H1 (cell line): ENCODE data around the gene METTL21C. TPM values are rescaled to one million over a fixed set of nuclear protein-coding genes. Genes with fewer than 3 reads are reported as not detected.

Source experiments
- CTCF ChIA-PET: fragments of 300-600 bp; sonication (Branson Sonifier 250); formaldehyde crosslinking; loops from one replicate; lab custom pipeline; 2021; ENCODE audit not compliant: partially characterized antibody; lab: Charles Lee
- POLR2A ChIA-PET: fragments of 300-600 bp; sonication (Branson Sonifier 250); formaldehyde crosslinking; loops from one replicate; lab custom pipeline; 2021; ENCODE audit warnings: inconsistent platforms; ENCODE audit not compliant: partially characterized antibody; lab: Charles Lee
- DNase-seq, 2 experiments: peaks; one replicate each; pipeline versions ENCODE4 v3.0.0 to v3.0.0-alpha.2; 2010 to 2022; ENCODE audit warnings: low spot score in 2 of 2, low read depth in 1 of 2, mixed read lengths in 1 of 2
- FAIRE-seq: peaks from 2 replicates; lab custom pipeline; 2011; peaks lifted over from hg19 to GRCh38; lab: Jason Lieb, UNC
- H2AFZ ChIP-seq: 2 replicates; pipeline ENCODE4 v1.8.1; 2012; ENCODE audit warnings: low read length, inconsistent platforms
- H2AK5ac ChIP-seq: 2 replicates; pipeline ENCODE4 v1.6.1; 2013; ENCODE audit warnings: low read depth, low read length
- H2BK120ac ChIP-seq: replicated peaks from 2 replicates; pipeline ENCODE3; 2013; ENCODE audit warnings: low read depth, low read length, inconsistent platforms
- H2BK12ac ChIP-seq: 2 replicates; pipeline ENCODE4 v1.6.1; 2013; ENCODE audit warnings: low read depth, low read length
- H2BK15ac ChIP-seq: 2 replicates; pipeline ENCODE4 v1.6.1; 2013; ENCODE audit warnings: low read length
- H2BK20ac ChIP-seq: 2 replicates; pipeline ENCODE4 v1.6.1; 2013; ENCODE audit warnings: low read length
- H2BK5ac ChIP-seq: 2 replicates; pipeline ENCODE4 v1.6.1; 2013; ENCODE audit warnings: low read depth, low read length
- H3K14ac ChIP-seq: 2 replicates; pipeline ENCODE4 v1.6.1; 2013; ENCODE audit warnings: inconsistent platforms; ENCODE audit not compliant: insufficient read length
- H3K18ac ChIP-seq: 2 replicates; pipeline ENCODE4 v1.6.1; 2013; ENCODE audit warnings: low read length; ENCODE audit errors: extremely low read depth
- H3K23ac ChIP-seq: 2 replicates; pipeline ENCODE4 v1.6.1; 2013; ENCODE audit warnings: inconsistent platforms; ENCODE audit not compliant: insufficient read length
- H3K23me2 ChIP-seq: 2 replicates; pipeline ENCODE4 v1.6.1; 2013; ENCODE audit warnings: low read depth, low read length
- H3K27ac ChIP-seq: 2 replicates; pipeline ENCODE4 v1.6.1; 2011; ENCODE audit warnings: low read depth, low read length, inconsistent platforms
- H3K27me3 ChIP-seq, 4 experiments: replicated peaks in 1 of 4; 1 replicate in 1 of 4; 2 replicates in 3 of 4; pipeline versions ENCODE4 v1.6.1 to v1.8.1; 2011 to 2013; ENCODE audit warnings: low read length in 3 of 4, mild to moderate bottlenecking in 3 of 4, inconsistent platforms in 2 of 4, mixed read lengths in 2 of 4, moderate library complexity in 1 of 4; ENCODE audit not compliant: control insufficient read depth in 3 of 4, insufficient read depth in 3 of 4; ENCODE audit errors: extremely low read depth in 1 of 4
- H3K36me3 ChIP-seq, 4 experiments: 2 replicates each; pipeline versions ENCODE4 v1.6.1 to v1.8.1; 2011 to 2013; ENCODE audit warnings: mild to moderate bottlenecking in 4 of 4, low read length in 3 of 4, moderate library complexity in 2 of 4, control low read depth in 1 of 4, inconsistent platforms in 1 of 4; ENCODE audit not compliant: insufficient read depth in 4 of 4, control insufficient read depth in 2 of 4
- H3K4ac ChIP-seq: replicated peaks from 2 replicates; pipeline ENCODE3; 2013; ENCODE audit warnings: low read length, low read depth, mixed read lengths, inconsistent platforms; ENCODE audit not compliant: insufficient read length
- H3K4me1 ChIP-seq, 4 experiments: replicated peaks in 1 of 4; 1 replicate in 1 of 4; 2 replicates in 3 of 4; pipeline versions ENCODE4 v1.6.1 to v1.8.1; 2011 to 2013; ENCODE audit warnings: low read length in 3 of 4, inconsistent platforms in 2 of 4, mixed read lengths in 1 of 4; ENCODE audit not compliant: insufficient read depth in 4 of 4, control insufficient read depth in 3 of 4
- H3K4me2 ChIP-seq, 2 experiments: 2 replicates each; pipeline versions ENCODE4 v1.6.1 to v1.8.1; 2011 to 2013; ENCODE audit warnings: low read depth in 2 of 2, low read length in 2 of 2, control low read depth in 1 of 2, inconsistent platforms in 1 of 2, mild to moderate bottlenecking in 1 of 2; ENCODE audit not compliant: insufficient read depth in 1 of 2
- H3K4me3 ChIP-seq, 4 experiments: fragments of 200-600, 300-600 bp in 1 of 4; sonication (generic), shearing (Covaris generic), sonication (Bioruptor Twin) in 1 of 4; 2 replicates each; pipeline versions ENCODE4 v1.5.1 to v1.8.1; 2011 to 2016; ENCODE audit warnings: low read length in 4 of 4, low read depth in 3 of 4, control low read depth in 2 of 4, inconsistent platforms in 2 of 4, mild to moderate bottlenecking in 2 of 4, mixed read lengths in 1 of 4, moderate library complexity in 1 of 4; ENCODE audit not compliant: insufficient read depth in 2 of 4; ENCODE audit errors: extremely low read depth in 1 of 4
- H3K56ac ChIP-seq: replicated peaks from 2 replicates; pipeline ENCODE3; 2013; ENCODE audit warnings: low read depth, mild to moderate bottlenecking, mixed read lengths, low read length, inconsistent platforms; ENCODE audit not compliant: insufficient read length
- H3K79me1 ChIP-seq: 2 replicates; pipeline ENCODE4 v1.6.1; 2013; ENCODE audit warnings: low read depth, low read length, control low read depth
- H3K79me2 ChIP-seq, 2 experiments: 2 replicates each; pipeline versions ENCODE4 v1.6.1 to v1.8.1; 2012 to 2013; ENCODE audit warnings: low read length in 2 of 2, mild to moderate bottlenecking in 2 of 2, inconsistent platforms in 1 of 2; ENCODE audit not compliant: insufficient read depth in 2 of 2, control insufficient read depth in 1 of 2
- H3K9ac ChIP-seq, 4 experiments: replicated peaks in 1 of 4; 1 replicate in 1 of 4; 2 replicates in 3 of 4; pipeline versions ENCODE4 v1.6.1 to v1.8.1; 2011 to 2013; ENCODE audit warnings: low read depth in 3 of 4, low read length in 3 of 4, control low read depth in 2 of 4, mild to moderate bottlenecking in 2 of 4, moderate library complexity in 2 of 4, inconsistent platforms in 1 of 4; ENCODE audit errors: extremely low read depth in 1 of 4
- H3K9me3 ChIP-seq, 2 experiments: 2 replicates each; pipeline versions ENCODE4 v1.6.1 to v1.8.1; 2012 to 2013; ENCODE audit warnings: mild to moderate bottlenecking in 2 of 2, moderate library complexity in 2 of 2, control low read depth in 1 of 2, inconsistent platforms in 1 of 2, low read depth in 1 of 2, low read length in 1 of 2, mixed read lengths in 1 of 2; ENCODE audit not compliant: insufficient read depth in 2 of 2
- H4K20me1 ChIP-seq, 2 experiments: replicated peaks in 1 of 2; 2 replicates each; pipeline versions ENCODE3 to v1.8.1; 2011 to 2013; ENCODE audit warnings: inconsistent platforms in 2 of 2, low read length in 2 of 2, mild to moderate bottlenecking in 1 of 2; ENCODE audit not compliant: insufficient read depth in 2 of 2, control insufficient read depth in 1 of 2
- H4K5ac ChIP-seq: 2 replicates; pipeline ENCODE4 v1.6.1; 2013; ENCODE audit warnings: low read length, low read depth, mixed read lengths, inconsistent platforms; ENCODE audit not compliant: insufficient read length
- H4K8ac ChIP-seq: 2 replicates; pipeline ENCODE4 v1.8.0; 2013; ENCODE audit warnings: mild to moderate bottlenecking, moderate library complexity, low read length, inconsistent platforms; ENCODE audit not compliant: insufficient read depth; ENCODE audit errors: extremely low read depth
- H4K91ac ChIP-seq: replicated peaks from 2 replicates; pipeline ENCODE3; 2013; ENCODE audit warnings: low read length, mixed read lengths, inconsistent platforms; ENCODE audit not compliant: insufficient read length
- SRF ChIP-seq: IDR thresholded peaks from 2 replicates; pipeline ENCODE4 v1.6.1; 2011; ENCODE audit warnings: mild to moderate bottlenecking, low read depth, low read length, moderate library complexity
- WGBS, 2 experiments: shearing (Covaris generic) in 1 of 2; methylation state at CpG; one replicate each; pipeline versions ENCODE4 v1.1.6 to v1.1.7; 2013 to 2015; ENCODE audit warnings: low lambda C conversion rate in 2 of 2, mixed read lengths in 2 of 2, inconsistent platforms in 1 of 2, low coverage in 1 of 2, missing lambda C conversion rate in 1 of 2; ENCODE audit not compliant: insufficient replicate concordance in 2 of 2, insufficient coverage in 1 of 2, insufficient read length in 1 of 2; ENCODE audit errors: extremely low coverage in 1 of 2, missing lambda C conversion rate in 1 of 2; 5-methylcytosine and 5-hydroxymethylcytosine counted together
- polyA plus RNA-seq, 7 experiments: library from polyadenylated mRNA; depleted of rRNA in 3 of 7; stranded (reverse) in 5 of 7; unstranded in 2 of 7; fragments of >200 nt in 5 of 7; fragments of 200-250 nt in 2 of 7; gene quantifications; 1 replicate in 5 of 7; 2 replicates in 1 of 7; 4 replicates in 1 of 7; pipeline versions ENCODE4 v1.2.1 to v1.2.3, GENCODE V29; 2011 to 2013; ENCODE audit warnings: missing spikeins in 2 of 7, mixed read lengths in 2 of 7
- total RNA-seq: library from RNA; stranded (reverse); fragmentation: NEBNext Ultra II Directional; extraction: Animal tissue kit (Norgen Biotek cat#: 25700); gene quantifications from 2 replicates; pipeline ENCODE4 v1.2.1, GENCODE V29; 2021

Gene METTL21C
- total and polyA plus RNA-seq, 2 of the 8 experiments (the other 6 are each of a cell fraction or from before 2014, with no cell fraction given), result not detected

- H2BK12ac ChIP-seq, result no peak overlapping the region
- H2BK120ac ChIP-seq, result no peak overlapping the region
- no peaks in the 10 kb centered on the region for H3K36me3 ChIP-seq
- peaks cover 0 to 5% of the 10 kb centered on the region in 2 experiments; a peak in 1 of 4 replicates for H3K9me3 ChIP-seq
- H4K91ac ChIP-seq, result no peak overlapping the region
- WGBS, 2 experiments, result 91% methylated on average over 8 of the region's 8 CpGs; no CpG with 5 or more reads in 1 of the 2 experiments
- H2BK5ac ChIP-seq, result no peak overlapping the region
- TF ChIP-seq SRF, result no peak
- no peak overlapping the region for H4K5ac ChIP-seq
- H3K79me2 ChIP-seq, result no peaks in the 10 kb centered on the region
- H3K4me2 ChIP-seq, result no peak overlapping the region
- no peak overlapping the region for H3K56ac ChIP-seq
- no peak overlapping the region for H2BK15ac ChIP-seq
- H3K27ac ChIP-seq, result no peak overlapping the region
- no peak overlapping the region for H2AFZ ChIP-seq
- H2AK5ac ChIP-seq, result no peak overlapping the region
- no peak overlapping the region for H3K4ac ChIP-seq
- no peaks in the 10 kb centered on the region for H3K27me3 ChIP-seq
- no peaks in the 10 kb centered on the region for H3K79me1 ChIP-seq
- H3K14ac ChIP-seq, result no peak overlapping the region
- H3K18ac ChIP-seq, result no peak overlapping the region
- H4K20me1 ChIP-seq, result no peaks in the 10 kb centered on the region
- DNase-seq (no peak), FAIRE-seq (no peak)
- H3K4me3 ChIP-seq, result no peak overlapping the region
- no peak overlapping the region for H3K23ac ChIP-seq
- H3K9ac ChIP-seq, result no peak overlapping the region
- H2BK20ac ChIP-seq, result no peak overlapping the region
- ChIA-PET POLR2A (interaction anchor here (0.9 kb wide), 1 partner anchor 17 kb away, joined by 3 read pairs; no protein-coding TSS in a partner anchor), CTCF (interaction anchor here (0.7 to 1.8 kb wide), 4 partner anchors 9 to 149 kb away, joined by 3 to 6 read pairs (median 3); no protein-coding TSS in a partner anchor)
- no peak overlapping the region for H4K8ac ChIP-seq
- H3K4me1 ChIP-seq, result peaks cover 0 to 4% (median 0%) of the 10 kb centered on the region in 4 experiments; a peak in 1 of 7 replicates
- no peaks in the 10 kb centered on the region; the same call in 1 of the 2 replicates for H3K23me2 ChIP-seq
Measured at GRCh38 chr13:102697929-102698648, 3.2 kb upstream of the METTL21C start.
